H1 (cell line): ENCODE measurements around the gene ANKRD29. TPM values are rescaled to one million over a fixed set of nuclear protein-coding genes. Genes with fewer than 3 reads are reported as not detected.
A peak's percentile ranks its signal among the peaks of the same experiment; 100 is the strongest.

Source experiments
- CTCF ChIA-PET: fragments of 300-600 bp; sonication (Branson Sonifier 250); formaldehyde crosslinking; loops from one replicate; lab custom pipeline; 2021; ENCODE audit not compliant: partially characterized antibody; lab: Charles Lee
- POLR2A ChIA-PET: fragments of 300-600 bp; sonication (Branson Sonifier 250); formaldehyde crosslinking; loops from one replicate; lab custom pipeline; 2021; ENCODE audit warnings: inconsistent platforms; ENCODE audit not compliant: partially characterized antibody; lab: Charles Lee
- DNase-seq, 2 experiments: peaks; one replicate each; pipeline versions ENCODE4 v3.0.0 to v3.0.0-alpha.2; 2010 to 2022; ENCODE audit warnings: low spot score in 2 of 2, low read depth in 1 of 2, mixed read lengths in 1 of 2
- FAIRE-seq: peaks from 2 replicates; lab custom pipeline; 2011; peaks lifted over from hg19 to GRCh38; lab: Jason Lieb, UNC
- H2AFZ ChIP-seq: 2 replicates; pipeline ENCODE4 v1.8.1; 2012; ENCODE audit warnings: low read length, inconsistent platforms
- H2AK5ac ChIP-seq: 2 replicates; pipeline ENCODE4 v1.6.1; 2013; ENCODE audit warnings: low read depth, low read length
- H2BK120ac ChIP-seq: replicated peaks from 2 replicates; pipeline ENCODE3; 2013; ENCODE audit warnings: low read depth, low read length, inconsistent platforms
- H2BK12ac ChIP-seq: 2 replicates; pipeline ENCODE4 v1.6.1; 2013; ENCODE audit warnings: low read depth, low read length
- H2BK15ac ChIP-seq: 2 replicates; pipeline ENCODE4 v1.6.1; 2013; ENCODE audit warnings: low read length
- H2BK20ac ChIP-seq: 2 replicates; pipeline ENCODE4 v1.6.1; 2013; ENCODE audit warnings: low read length
- H2BK5ac ChIP-seq: 2 replicates; pipeline ENCODE4 v1.6.1; 2013; ENCODE audit warnings: low read depth, low read length
- H3K14ac ChIP-seq: 2 replicates; pipeline ENCODE4 v1.6.1; 2013; ENCODE audit warnings: inconsistent platforms; ENCODE audit not compliant: insufficient read length
- H3K18ac ChIP-seq: 2 replicates; pipeline ENCODE4 v1.6.1; 2013; ENCODE audit warnings: low read length; ENCODE audit errors: extremely low read depth
- H3K23ac ChIP-seq: 2 replicates; pipeline ENCODE4 v1.6.1; 2013; ENCODE audit warnings: inconsistent platforms; ENCODE audit not compliant: insufficient read length
- H3K23me2 ChIP-seq: 2 replicates; pipeline ENCODE4 v1.6.1; 2013; ENCODE audit warnings: low read depth, low read length
- H3K27ac ChIP-seq: 2 replicates; pipeline ENCODE4 v1.6.1; 2011; ENCODE audit warnings: low read depth, low read length, inconsistent platforms
- H3K27me3 ChIP-seq, 4 experiments: replicated peaks in 1 of 4; 1 replicate in 1 of 4; 2 replicates in 3 of 4; pipeline versions ENCODE4 v1.6.1 to v1.8.1; 2011 to 2013; ENCODE audit warnings: low read length in 3 of 4, mild to moderate bottlenecking in 3 of 4, inconsistent platforms in 2 of 4, mixed read lengths in 2 of 4, moderate library complexity in 1 of 4; ENCODE audit not compliant: control insufficient read depth in 3 of 4, insufficient read depth in 3 of 4; ENCODE audit errors: extremely low read depth in 1 of 4
- H3K36me3 ChIP-seq, 4 experiments: 2 replicates each; pipeline versions ENCODE4 v1.6.1 to v1.8.1; 2011 to 2013; ENCODE audit warnings: mild to moderate bottlenecking in 4 of 4, low read length in 3 of 4, moderate library complexity in 2 of 4, control low read depth in 1 of 4, inconsistent platforms in 1 of 4; ENCODE audit not compliant: insufficient read depth in 4 of 4, control insufficient read depth in 2 of 4
- H3K4ac ChIP-seq: replicated peaks from 2 replicates; pipeline ENCODE3; 2013; ENCODE audit warnings: low read length, low read depth, mixed read lengths, inconsistent platforms; ENCODE audit not compliant: insufficient read length
- H3K4me1 ChIP-seq, 4 experiments: replicated peaks in 1 of 4; 1 replicate in 1 of 4; 2 replicates in 3 of 4; pipeline versions ENCODE4 v1.6.1 to v1.8.1; 2011 to 2013; ENCODE audit warnings: low read length in 3 of 4, inconsistent platforms in 2 of 4, mixed read lengths in 1 of 4; ENCODE audit not compliant: insufficient read depth in 4 of 4, control insufficient read depth in 3 of 4
- H3K4me2 ChIP-seq, 2 experiments: 2 replicates each; pipeline versions ENCODE4 v1.6.1 to v1.8.1; 2011 to 2013; ENCODE audit warnings: low read depth in 2 of 2, low read length in 2 of 2, control low read depth in 1 of 2, inconsistent platforms in 1 of 2, mild to moderate bottlenecking in 1 of 2; ENCODE audit not compliant: insufficient read depth in 1 of 2
- H3K4me3 ChIP-seq, 4 experiments: fragments of 200-600, 300-600 bp in 1 of 4; sonication (generic), shearing (Covaris generic), sonication (Bioruptor Twin) in 1 of 4; 2 replicates each; pipeline versions ENCODE4 v1.5.1 to v1.8.1; 2011 to 2016; ENCODE audit warnings: low read length in 4 of 4, low read depth in 3 of 4, control low read depth in 2 of 4, inconsistent platforms in 2 of 4, mild to moderate bottlenecking in 2 of 4, mixed read lengths in 1 of 4, moderate library complexity in 1 of 4; ENCODE audit not compliant: insufficient read depth in 2 of 4; ENCODE audit errors: extremely low read depth in 1 of 4
- H3K56ac ChIP-seq: replicated peaks from 2 replicates; pipeline ENCODE3; 2013; ENCODE audit warnings: low read depth, mild to moderate bottlenecking, mixed read lengths, low read length, inconsistent platforms; ENCODE audit not compliant: insufficient read length
- H3K79me1 ChIP-seq: 2 replicates; pipeline ENCODE4 v1.6.1; 2013; ENCODE audit warnings: low read depth, low read length, control low read depth
- H3K79me2 ChIP-seq, 2 experiments: 2 replicates each; pipeline versions ENCODE4 v1.6.1 to v1.8.1; 2012 to 2013; ENCODE audit warnings: low read length in 2 of 2, mild to moderate bottlenecking in 2 of 2, inconsistent platforms in 1 of 2; ENCODE audit not compliant: insufficient read depth in 2 of 2, control insufficient read depth in 1 of 2
- H3K9ac ChIP-seq, 4 experiments: replicated peaks in 1 of 4; 1 replicate in 1 of 4; 2 replicates in 3 of 4; pipeline versions ENCODE4 v1.6.1 to v1.8.1; 2011 to 2013; ENCODE audit warnings: low read depth in 3 of 4, low read length in 3 of 4, control low read depth in 2 of 4, mild to moderate bottlenecking in 2 of 4, moderate library complexity in 2 of 4, inconsistent platforms in 1 of 4; ENCODE audit errors: extremely low read depth in 1 of 4
- H3K9me3 ChIP-seq, 2 experiments: 2 replicates each; pipeline versions ENCODE4 v1.6.1 to v1.8.1; 2012 to 2013; ENCODE audit warnings: mild to moderate bottlenecking in 2 of 2, moderate library complexity in 2 of 2, control low read depth in 1 of 2, inconsistent platforms in 1 of 2, low read depth in 1 of 2, low read length in 1 of 2, mixed read lengths in 1 of 2; ENCODE audit not compliant: insufficient read depth in 2 of 2
- H4K20me1 ChIP-seq, 2 experiments: replicated peaks in 1 of 2; 2 replicates each; pipeline versions ENCODE3 to v1.8.1; 2011 to 2013; ENCODE audit warnings: inconsistent platforms in 2 of 2, low read length in 2 of 2, mild to moderate bottlenecking in 1 of 2; ENCODE audit not compliant: insufficient read depth in 2 of 2, control insufficient read depth in 1 of 2
- H4K5ac ChIP-seq: 2 replicates; pipeline ENCODE4 v1.6.1; 2013; ENCODE audit warnings: low read length, low read depth, mixed read lengths, inconsistent platforms; ENCODE audit not compliant: insufficient read length
- H4K8ac ChIP-seq: 2 replicates; pipeline ENCODE4 v1.8.0; 2013; ENCODE audit warnings: mild to moderate bottlenecking, moderate library complexity, low read length, inconsistent platforms; ENCODE audit not compliant: insufficient read depth; ENCODE audit errors: extremely low read depth
- H4K91ac ChIP-seq: replicated peaks from 2 replicates; pipeline ENCODE3; 2013; ENCODE audit warnings: low read length, mixed read lengths, inconsistent platforms; ENCODE audit not compliant: insufficient read length
- SP1 ChIP-seq: IDR thresholded peaks from 2 replicates; pipeline ENCODE4 v1.6.1; 2011; ENCODE audit warnings: low read depth, low read length
- WGBS, 2 experiments: shearing (Covaris generic) in 1 of 2; methylation state at CpG; one replicate each; pipeline versions ENCODE4 v1.1.6 to v1.1.7; 2013 to 2015; ENCODE audit warnings: low lambda C conversion rate in 2 of 2, mixed read lengths in 2 of 2, inconsistent platforms in 1 of 2, low coverage in 1 of 2, missing lambda C conversion rate in 1 of 2; ENCODE audit not compliant: insufficient replicate concordance in 2 of 2, insufficient coverage in 1 of 2, insufficient read length in 1 of 2; ENCODE audit errors: extremely low coverage in 1 of 2, missing lambda C conversion rate in 1 of 2; 5-methylcytosine and 5-hydroxymethylcytosine counted together
- polyA plus RNA-seq, 7 experiments: library from polyadenylated mRNA; depleted of rRNA in 3 of 7; stranded (reverse) in 5 of 7; unstranded in 2 of 7; fragments of >200 nt in 5 of 7; fragments of 200-250 nt in 2 of 7; gene quantifications; 1 replicate in 5 of 7; 2 replicates in 1 of 7; 4 replicates in 1 of 7; pipeline versions ENCODE4 v1.2.1 to v1.2.3, GENCODE V29; 2011 to 2013; ENCODE audit warnings: missing spikeins in 2 of 7, mixed read lengths in 2 of 7
- total RNA-seq: library from RNA; stranded (reverse); fragmentation: NEBNext Ultra II Directional; extraction: Animal tissue kit (Norgen Biotek cat#: 25700); gene quantifications from 2 replicates; pipeline ENCODE4 v1.2.1, GENCODE V29; 2021

Gene ANKRD29
- total and polyA plus RNA-seq, 2 of the 8 experiments (the other 6 are each of a cell fraction or from before 2014, with no cell fraction given) = 3.0 to 7.3 TPM

- H3K18ac ChIP-seq = no peak overlapping the region
- no peak overlapping the region for H4K8ac ChIP-seq
- H3K79me1 ChIP-seq = peaks cover 4% of the 10 kb centered on the region
- POLR2A ChIA-PET = no interaction called here
- H2BK20ac ChIP-seq = no peak overlapping the region
- no peak overlapping the region for H2BK12ac ChIP-seq
- WGBS, 2 experiments = 61% methylated on average over 6 of the region's 6 CpGs; no CpG with 5 or more reads in 1 of the 2 experiments
- H3K4ac ChIP-seq = no peak overlapping the region
- H2BK5ac ChIP-seq = no peak overlapping the region
- no peaks in the 10 kb centered on the region for H3K27me3 ChIP-seq
- CTCF ChIA-PET = interaction anchor here (0.6 to 1.3 kb wide), 2 partner anchors 25 to 867 kb away, joined by 3 to 4 read pairs; no protein-coding TSS in a partner anchor
- H4K5ac ChIP-seq = no peak overlapping the region
- H2AFZ ChIP-seq = no peak overlapping the region
- H4K20me1 ChIP-seq = peaks cover 0 to 2% of the 10 kb centered on the region in 2 experiments
- H3K36me3 ChIP-seq = peaks cover 0 to 25% (median 5%) of the 10 kb centered on the region in 4 experiments; a peak in 5 of 8 replicates
- no peak overlapping the region for H3K14ac ChIP-seq
- no peak overlapping the region for H4K91ac ChIP-seq
- no peak overlapping the region for H2AK5ac ChIP-seq
- no peak overlapping the region for H3K4me2 ChIP-seq
- no peak overlapping the region for H2BK120ac ChIP-seq
- H2BK15ac ChIP-seq = no peak overlapping the region
- no peaks in the 10 kb centered on the region for H3K9me3 ChIP-seq
- H3K23ac ChIP-seq = no peak overlapping the region
- peaks cover 0 to 9% of the 10 kb centered on the region in 2 experiments; a peak in 2 of 4 replicates for H3K79me2 ChIP-seq
- no peak overlapping the region for H3K4me3 ChIP-seq
- H3K27ac ChIP-seq = no peak overlapping the region
- no peak overlapping the region for H3K56ac ChIP-seq
- no peak overlapping the region for H3K9ac ChIP-seq
- DNase-seq (peak in 1 of 2 experiments; percentile 27), FAIRE-seq (no peak)
- peaks cover 0 to 4% (median 1%) of the 10 kb centered on the region in 4 experiments; a peak in 2 of 7 replicates for H3K4me1 ChIP-seq
- H3K23me2 ChIP-seq = no peaks in the 10 kb centered on the region
- no peak for TF ChIP-seq SP1
These were observed 88.9 kb downstream of the ANKRD29 start for GRCh38 chr18:23573626-23574431.
